GM18519 (cell line): Measurements from ENCODE around the gene SH3BP4.

Experiments used
- ATAC-seq: cut with Tn5 transposase; IDR thresholded peaks from one replicate; pipeline ENCODE4 v1.9.1; 2021; ENCODE audit warnings: mild to moderate bottlenecking, moderate library complexity; ENCODE audit not compliant: unreplicated experiment, low FRiP score

Gene SH3BP4

DNA sequence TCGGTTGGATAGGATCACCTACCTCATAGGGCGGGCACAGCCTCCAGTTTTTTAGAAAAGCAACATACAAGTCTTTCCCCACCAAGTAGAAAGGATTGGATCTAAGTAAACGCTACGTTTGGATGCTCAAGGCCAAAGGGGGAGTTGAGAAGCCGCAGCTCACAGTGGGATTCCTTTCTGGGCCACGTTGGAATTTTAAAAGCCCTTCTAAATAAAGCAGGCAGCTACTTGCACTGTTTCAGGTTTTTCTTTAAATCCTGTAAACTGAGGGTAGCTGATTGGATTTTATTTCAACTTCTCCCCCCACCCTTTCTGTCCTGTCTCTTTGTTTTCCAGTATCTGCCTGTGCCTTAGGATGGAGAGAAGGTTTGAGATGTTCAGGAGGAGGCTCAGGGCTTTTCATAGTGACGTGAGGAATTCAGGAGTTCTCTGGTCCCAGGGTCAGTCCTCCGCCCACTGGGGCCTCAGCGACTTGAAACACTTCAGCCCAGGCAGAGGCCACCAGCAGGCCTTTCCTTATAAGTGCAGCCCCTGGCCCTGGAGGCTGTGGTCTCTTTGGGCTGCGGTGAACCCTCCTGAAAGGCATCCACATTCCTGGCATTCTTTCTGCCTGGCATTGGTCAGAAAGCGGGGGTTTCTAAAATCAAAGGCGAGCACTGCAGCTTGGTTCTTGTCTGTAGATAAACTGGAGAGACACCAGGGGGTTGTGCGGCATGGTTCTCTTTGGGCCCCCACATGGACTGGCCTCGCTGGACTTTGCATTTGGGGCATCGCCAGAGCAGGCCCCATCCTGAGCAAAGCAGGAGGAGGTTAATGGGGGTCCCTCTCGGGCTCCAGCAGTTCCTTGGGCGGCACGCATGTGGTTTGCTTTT is 44.5 kb downstream of the SH3BP4 start:
- no peak for ATAC-seq

DNA sequence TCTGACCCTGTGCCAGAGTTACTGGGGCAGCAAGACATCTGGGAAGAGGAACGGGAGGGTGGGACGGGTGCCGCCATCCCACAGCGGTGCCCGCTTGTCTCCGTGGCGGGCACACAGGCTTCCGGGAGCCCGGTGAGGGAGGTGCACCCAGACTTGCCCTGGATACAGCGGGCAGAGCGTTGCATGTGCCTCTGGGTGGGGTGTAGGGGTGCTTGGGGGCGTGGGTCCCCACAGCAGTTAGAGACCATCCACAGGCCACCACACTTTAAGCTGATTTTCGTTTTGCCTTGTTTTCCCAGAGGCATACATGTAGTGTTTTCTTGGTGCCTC is 45.1 kb downstream of the SH3BP4 start:
- no peak for ATAC-seq

DNA sequence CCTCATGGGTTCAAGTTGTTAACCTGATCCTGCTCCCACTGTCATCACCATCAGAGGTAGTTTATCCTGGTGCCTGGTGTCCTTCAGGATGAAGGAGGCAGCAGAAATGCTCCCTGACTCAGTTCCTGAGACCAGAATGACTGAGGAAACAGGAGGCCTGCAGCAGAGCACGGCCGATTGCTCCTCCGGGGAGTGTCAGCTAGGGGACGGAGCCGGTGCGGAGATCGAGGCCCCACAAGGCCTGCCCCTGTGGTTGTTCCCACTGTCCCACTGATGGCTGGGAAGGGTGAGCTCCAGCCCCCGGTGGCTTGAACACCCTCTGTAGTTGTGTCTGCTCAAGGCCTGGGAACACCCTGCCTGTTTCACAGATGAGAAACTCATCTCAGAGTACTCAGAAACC is 45.6 kb downstream of the SH3BP4 start:
- no peak for ATAC-seq

DNA sequence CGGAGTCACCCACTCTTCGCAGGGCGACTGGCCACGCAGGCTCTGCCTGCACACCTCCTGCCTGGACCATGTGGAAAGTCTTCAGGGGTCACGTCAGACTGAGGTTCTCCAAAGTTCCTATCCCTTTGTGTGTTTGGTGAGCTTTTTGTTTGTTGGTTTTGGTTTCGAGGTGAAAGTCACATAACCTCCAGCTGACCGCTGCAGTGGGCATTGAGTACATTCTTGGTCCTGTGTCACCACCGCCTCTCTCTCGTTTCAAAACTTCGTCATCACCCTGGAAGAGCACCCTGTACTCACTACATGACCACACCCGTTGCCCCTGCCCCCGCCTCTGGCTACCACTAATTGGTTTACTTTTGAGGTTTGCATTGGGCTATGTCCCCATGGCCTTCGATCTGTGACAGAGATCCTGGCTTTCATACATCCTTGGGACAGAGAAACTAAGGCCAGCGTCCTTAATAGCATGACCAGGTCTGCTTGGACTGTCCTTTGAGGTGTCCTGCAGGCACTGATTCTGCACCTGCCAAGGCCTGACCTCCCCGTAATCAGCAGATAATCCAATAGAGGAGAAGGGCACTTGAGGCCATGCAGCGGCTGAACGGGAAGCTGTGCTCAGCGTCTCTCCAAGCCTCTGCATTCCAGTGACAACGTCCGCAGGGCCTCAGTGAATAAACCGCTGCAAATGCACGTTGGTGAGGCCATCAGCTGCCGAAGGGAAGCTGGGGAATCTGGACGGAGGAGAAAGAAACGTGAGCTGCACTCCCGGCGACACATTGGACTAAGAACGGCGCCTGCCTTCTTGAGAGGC is 46.8 kb downstream of the SH3BP4 start:
- no peak for ATAC-seq

DNA sequence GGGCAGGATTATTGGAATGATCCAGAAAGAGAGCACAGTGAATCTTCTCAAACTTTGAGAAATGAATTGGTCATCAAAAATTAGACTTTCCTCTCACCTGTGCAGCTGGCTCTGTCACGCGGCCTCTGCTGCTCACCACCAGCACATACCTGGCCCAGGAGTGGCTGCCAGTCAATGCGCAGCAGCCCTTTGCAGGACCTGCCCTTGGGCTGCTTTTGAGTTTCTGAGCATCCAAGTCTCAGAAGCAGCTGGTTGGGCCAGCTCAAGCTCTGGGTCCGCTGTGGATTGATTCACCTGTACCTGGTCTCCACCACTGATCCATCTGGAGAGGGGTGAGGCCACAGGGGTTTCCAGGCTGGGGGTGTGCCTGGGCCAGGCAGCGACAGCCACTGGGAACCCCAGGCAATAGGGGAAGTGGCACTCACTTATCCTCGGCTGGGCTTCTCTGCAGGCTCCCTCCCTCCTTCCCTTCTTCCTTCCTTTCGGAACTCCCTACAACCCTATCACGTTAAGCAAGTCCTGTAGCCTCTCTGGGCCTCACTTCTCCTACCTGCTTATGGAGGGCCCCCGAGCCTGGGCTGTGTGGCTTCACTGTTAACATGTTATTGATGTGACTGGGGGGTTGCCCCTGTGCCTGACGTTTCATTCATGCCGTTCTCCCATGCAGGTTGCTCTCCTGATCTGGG is 48.1 kb downstream of the SH3BP4 start:
- ATAC-seq, result no peak

DNA sequence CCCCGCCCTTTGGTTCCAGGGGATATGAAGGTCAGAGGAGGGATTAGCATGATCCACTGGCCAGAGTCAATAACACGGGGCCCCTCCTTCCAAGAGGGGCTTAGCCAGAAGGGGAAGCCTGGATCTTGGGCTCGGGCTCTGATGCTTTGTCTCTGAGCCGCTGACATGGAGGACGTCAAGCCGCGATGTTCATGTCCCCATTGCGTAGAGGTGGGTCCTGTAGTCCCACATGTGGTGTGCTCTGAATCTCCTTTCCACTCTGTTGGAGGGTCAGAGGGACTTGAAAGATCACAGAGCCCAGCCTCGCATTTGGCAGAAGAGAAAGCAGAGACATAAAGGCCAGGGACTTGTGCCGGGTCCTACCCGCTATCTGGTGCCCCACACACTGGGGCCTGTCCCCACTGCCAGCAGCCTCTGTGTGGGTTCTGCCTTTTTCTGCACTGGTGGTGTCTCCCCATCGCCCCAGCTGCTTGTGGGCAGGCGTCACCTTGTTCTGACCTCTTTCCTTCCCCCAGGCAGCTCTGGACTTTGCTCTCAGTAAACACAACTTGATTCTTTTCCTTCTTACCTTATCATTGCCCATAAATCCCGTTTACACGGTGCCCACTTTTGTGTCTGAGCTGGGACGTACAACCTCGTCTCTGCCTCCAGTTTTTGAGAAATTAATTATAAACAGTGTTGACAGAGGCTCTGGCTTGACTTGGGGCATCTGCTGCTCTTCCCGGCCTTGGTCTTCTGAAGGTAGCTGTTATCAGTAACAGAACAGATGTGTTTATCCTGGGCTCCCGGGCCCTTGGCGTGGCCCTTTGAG is 48.8 kb downstream of the SH3BP4 start:
- no peak for ATAC-seq

DNA sequence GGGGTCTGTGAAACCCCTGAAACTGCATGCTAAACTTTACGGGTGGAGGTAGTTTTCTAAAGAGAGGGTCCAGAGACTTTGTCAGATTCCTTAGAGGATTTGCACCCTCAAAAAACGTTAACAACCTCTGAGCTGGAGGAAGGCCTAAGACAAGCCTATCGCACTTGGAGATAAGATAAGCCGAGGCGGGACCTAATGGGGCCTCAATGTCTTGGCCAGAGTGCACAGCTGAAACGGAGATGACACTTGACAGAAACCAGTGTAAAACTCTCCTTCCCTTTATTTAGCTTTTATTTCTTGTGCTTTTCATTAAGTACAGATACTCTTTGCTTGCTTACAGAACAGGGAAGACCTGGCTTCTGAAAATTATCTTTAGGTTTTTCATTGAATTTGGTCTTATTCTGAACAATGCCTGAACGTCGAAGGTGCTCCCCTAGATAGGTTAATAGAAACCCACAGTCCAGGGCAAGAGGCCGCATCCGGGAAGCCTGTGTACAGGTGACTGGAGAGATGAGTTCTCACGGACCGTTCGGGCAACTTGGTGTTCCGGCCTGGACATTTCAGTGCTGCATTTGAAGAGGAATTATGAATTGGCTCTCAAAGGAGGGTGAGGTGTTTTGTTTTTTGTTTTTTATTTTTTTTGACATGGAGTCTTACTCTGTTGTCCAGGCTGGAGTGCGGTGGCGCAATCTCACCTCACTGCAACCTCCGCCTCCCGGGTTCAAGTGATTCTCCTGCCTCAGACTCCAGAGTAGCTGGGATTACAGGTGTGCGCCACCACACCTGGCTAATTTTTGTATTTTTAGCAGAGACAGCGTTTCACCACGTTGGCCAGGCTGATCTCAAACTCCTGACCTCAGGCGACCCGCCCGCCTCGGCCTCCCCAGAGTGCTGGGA is 49.7 kb downstream of the SH3BP4 start:
- ATAC-seq, result no peak

DNA sequence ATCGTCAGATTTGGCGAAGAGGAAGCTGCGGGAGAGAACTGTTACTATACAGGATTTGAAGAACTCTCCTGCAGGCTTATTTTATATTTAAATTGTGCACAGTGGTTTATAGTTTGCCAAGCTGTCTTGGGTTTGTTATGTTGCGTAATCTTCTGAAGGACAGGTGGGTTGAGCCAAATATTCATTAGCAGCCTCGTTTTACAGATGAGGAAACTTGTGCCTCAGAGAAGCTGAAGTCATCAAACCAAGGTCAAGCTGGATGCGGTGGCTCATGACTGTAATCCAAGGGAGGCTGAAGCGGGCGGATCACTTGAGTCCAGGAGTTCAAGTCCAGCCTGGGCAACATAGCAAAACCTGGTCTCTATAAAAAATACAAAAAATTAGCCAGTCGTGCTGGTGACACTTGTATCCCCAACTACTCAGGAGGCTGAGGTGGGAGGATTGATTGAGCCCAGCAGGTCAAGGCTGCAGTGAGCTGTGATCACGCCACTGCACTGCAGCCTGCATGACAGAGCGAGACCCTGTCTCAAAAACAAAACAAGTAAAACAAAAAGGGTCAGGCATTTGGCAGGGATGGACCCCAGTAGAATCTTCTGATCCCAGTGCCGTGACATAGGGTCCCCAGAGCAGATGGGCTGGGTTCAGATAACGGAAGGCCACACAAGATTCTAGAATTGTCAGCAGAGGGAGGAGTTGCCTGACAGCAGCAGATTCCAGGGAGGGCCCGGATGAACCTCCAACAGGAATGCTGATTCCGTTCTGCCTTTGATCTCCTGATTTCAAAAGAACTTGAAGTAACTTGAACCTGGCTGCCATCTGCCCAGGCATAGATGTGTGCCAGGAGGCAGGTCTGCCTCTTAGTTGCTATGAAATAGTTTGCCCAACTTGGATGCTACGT is 50.6 kb downstream of the SH3BP4 start:
- no peak for ATAC-seq

DNA sequence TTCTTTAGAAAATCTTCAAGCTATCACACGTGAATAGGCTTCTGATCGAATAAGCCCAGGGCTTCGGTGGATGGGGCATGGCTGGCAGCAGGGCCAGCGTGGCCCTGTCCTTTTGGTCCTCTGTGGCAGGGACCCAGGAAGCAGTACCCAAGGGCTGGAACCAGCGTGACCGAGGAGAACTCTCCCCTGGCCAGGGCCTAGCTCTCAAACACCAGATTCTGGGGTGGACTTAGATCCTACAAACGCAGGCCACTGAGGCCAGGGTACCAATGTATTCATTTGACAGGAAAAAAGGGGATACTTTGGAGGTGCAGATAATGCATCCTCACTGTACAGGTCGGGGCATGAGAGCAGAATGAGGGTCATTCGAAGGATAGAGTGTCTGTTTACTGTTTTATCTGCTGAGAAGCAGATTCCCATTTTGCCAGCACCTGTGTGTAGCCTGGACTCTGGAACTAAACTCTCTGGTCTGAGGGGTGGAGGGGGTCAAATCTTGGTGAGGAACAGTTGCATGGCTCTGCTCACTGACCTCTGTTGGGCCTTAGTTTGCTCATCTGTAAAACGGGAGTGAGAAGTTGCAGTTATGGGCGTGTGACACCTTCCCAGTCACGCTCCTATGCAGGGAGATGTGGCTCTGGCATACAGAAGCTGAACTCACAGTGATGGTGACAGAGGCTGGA is 51.4 kb downstream of the SH3BP4 start:
- ATAC-seq, result no peak

DNA sequence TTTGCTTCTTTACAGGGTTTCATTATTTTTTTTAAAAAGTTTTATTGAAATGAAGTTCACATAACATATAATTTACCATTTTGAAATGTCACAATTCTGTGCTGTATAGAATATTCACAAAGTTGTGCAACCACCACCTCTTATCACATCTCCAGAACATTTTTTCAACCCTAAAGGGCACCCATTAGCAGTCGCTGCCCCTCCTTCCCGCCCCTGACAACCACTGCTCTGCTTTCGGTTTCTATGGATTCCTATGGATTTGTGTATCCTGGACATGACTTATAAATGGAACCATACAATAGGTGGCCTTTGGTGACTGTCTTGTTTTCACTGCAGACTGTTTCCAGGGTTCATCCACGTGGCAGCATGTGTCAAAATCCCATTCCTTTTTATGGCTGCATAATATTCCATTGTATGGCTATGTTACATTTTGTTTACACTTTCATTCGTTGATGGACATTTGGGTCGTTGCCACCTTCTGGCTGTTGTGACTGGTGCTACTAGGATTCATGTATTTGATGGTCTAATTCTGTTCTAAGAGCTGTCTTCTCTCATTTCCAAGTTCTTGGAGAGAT is 52.6 kb downstream of the SH3BP4 start:
- no peak for ATAC-seq

DNA sequence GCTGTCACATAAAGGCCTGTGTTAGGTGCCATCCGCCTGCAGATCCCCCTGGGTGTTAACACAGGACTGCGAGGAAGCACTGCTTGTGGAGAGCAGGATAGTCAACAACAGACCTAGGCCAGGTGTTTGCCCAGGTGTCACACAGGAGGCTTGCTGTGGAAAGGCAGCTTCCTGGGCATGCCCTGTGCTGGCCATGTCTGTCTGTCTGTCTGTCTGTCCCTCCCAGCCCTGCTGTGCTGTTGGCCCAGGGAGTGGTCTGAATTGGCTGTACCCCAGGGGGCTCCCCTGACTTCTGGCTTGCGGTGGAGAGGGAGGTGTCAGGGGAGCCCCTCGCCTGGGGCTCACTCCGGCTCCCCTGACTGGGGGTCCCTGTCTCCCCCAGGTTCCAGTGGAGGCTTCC is 53.2 kb downstream of the SH3BP4 start:
- ATAC-seq, result no peak

DNA sequence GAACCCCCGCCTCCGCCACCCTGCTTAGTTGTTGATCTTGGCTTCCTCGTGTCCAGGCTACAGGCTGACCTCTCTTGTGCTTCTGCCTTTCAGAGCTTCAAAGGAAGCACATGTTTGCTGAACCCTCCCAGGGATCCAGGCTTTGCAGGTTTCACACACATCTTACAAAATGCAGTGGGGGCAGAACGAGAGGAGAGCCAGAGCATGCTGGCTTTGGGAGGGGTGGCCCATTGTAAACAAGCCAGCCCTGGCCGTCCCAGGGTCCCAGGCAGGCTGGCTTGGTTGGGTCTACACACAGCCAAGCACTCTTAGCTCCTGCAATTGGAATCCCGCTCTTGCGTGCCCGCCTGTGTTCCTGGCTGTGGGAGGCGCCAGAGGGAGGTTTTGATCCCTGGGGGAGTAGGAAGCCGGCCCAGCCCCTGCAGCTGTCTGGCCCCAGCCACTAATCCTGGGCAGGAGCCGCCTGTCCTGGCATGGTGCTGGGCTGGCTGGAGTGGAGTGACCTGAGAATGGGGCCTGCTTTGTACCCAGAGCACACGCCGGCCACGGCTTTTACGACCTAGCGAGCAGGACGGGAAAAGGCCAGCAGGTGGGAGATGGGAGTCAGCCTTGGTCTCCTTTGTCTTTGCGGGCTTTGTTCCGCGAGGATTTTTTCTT is 53.9 kb downstream of the SH3BP4 start:
- no peak for ATAC-seq

DNA sequence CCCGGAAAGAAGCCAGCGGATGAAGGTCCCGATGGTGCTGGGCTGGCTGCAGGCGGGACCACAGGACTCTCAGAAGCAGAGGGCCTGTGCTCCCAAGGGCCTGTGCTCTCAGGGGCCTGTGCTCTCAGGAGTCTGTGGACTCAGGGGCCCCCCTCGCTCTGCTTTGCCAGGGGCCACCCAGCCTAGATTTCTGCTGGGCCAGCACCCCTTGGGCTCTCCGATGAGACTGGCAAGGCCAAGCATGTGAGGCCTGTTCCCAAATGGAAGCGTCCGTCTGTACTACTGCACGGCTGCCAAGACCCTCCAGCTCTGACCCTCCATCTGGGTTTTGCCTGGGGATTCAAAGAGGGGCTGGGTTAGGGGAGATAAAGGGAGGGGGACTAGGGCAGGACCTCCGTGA is 54.6 kb downstream of the SH3BP4 start:
- no peak for ATAC-seq

DNA sequence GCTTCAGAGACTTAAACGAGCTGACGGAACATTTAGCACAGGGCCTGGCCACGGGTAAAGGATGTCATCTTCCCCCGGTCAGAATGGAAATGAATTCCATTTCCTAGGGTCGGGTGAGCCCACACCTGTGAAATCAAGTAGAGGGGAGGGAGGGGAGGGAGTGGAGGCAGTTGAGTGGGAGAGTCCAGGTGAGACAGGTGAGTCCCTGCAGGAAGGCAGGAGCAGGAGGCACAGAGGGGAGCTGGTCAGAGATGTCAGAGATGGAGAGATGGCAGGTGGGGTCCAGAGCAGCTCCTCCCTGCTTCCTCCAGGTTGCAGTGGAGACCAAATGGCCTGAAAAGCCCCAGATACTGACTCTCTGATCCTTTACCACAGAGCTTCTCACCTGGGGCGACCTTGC is 55.2 kb downstream of the SH3BP4 start:
- ATAC-seq, result no peak

DNA sequence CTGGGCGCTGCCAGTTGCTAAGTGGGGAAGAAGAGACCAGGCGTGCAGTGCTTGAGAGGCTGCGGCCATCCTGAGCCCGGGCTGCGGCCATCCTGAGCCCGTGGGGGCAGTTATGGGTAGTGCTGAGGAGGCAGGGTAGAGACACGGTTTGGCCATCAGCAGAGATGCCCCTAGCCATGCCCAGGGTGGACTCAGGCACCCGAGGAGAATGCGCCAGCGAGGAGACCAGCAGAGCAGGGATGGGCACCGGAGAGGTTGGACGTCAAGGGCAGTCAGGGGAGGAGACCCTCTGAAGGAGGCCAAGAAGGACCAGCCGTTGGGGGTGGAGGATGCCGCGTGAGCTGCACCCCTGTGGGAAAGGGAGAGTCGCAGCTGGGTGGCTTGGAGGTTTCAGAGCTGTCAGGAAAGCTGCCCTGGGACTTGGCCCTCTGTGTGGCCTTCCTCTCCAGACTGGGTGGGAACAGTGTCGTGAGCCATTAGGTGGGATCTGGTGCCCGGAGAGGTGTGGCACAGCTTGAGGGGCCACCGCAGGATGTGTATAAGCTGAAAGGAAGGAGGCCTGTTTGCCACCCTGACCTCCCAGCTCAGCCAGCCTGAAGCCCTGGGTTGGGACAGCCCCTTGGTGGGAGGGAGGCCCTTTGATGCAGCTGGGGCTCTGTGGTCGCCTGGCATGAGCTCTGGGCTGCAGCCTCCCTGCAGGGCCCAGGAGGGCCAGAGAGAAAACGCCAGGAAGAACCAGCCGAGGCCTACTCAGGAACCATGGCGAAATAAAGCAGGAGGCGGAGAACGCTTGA is 56.0 kb downstream of the SH3BP4 start:
- no peak for ATAC-seq

DNA sequence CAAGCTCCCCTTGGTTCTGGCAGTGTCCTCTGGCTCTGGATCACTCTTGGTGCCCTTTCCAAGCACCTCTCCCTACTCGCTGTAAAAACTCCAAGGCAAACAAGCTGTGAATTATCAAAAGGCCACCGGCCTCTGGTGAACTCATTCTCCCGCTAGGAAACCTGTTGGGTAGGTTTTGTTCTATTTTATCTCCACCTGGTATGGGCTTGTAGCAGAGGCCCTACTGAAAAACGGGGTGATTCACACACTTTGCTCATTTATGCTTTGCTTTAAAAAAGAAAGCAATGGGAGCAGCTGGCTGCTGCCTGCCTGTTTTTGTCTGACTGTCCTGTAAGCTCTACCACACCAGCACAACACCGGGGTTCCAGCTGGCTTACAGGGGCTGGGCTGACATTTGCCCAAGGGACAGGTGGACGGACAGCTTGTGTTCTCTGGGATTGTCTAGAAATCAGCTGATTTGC is 56.8 kb downstream of the SH3BP4 start:
- ATAC-seq, result no peak
